DMS153 (cell line): ENCODE measurements around the gene C22orf23.
A peak's percentile ranks its signal among the peaks of the same experiment; 100 is the strongest.
"Not testable (repeated sequence)": the region's sequence is repeated elsewhere in the genome, so short reads cannot be mapped to it uniquely, and the experiment has no call there.

Experiments used
- DNase-seq: peaks from one replicate; lab custom pipeline; 2025; lab: John Stamatoyannopoulos, UW

Gene C22orf23

DNA sequence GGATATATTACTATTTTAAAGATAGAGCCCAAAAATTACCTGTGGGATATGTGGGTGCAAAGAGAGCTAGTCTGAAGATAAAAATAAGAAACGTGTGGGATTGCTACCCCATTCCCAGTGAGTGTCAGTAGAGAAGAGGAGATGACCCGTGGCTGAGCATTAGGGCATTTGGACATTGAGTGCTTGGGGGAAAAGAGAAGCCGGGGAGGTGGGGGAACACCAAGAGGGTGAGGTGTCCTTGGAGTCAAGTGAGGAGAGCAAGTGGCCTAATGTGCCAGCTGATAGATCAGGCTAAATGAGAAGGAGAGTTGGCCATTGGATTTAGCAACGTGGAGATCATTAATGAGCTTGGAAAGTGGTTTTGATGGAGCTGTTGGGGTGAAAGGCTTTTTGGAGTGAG, 1.3 kb upstream of the C22orf23 start:
- no peak for DNase-seq

DNA sequence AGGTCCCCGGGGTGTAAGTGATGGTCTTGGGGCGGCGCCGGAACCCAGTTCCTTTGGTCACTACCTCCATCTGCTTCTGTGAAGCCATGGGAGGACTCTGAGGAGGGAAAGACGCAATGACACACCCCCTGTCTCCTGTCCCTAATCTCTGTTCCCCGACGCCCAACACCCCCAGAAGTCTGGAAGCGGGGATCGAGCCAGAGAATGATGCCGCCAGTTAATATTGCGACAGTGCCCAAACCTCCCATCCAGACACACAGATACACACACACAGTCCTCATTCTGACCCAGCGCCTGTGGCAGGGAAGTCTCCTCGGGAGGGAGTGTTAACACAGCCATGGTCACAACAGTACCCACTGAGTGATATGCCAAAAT, 352 bp downstream of the C22orf23 start:
- no peak for DNase-seq

DNA sequence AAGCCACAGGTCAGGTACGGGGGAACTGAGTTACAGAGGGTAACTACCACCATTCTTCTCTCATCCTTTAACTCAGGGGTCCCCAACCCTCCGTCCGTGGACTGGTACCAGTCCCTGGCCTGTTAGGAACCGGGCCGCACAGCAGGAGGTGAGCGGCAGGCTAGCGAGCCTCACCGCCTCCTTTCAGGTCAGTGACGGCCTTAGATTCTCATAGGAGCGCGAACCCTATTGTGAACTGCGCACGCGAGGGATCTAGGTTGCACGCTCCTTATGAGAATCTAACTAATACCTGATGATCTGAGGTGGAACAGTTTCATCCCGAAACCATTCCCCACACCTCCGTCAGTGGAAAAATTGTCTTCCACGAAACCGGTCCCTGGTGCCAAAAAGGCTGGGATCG, 772 bp downstream of the C22orf23 start:
- not testable (repeated sequence) for DNase-seq

DNA sequence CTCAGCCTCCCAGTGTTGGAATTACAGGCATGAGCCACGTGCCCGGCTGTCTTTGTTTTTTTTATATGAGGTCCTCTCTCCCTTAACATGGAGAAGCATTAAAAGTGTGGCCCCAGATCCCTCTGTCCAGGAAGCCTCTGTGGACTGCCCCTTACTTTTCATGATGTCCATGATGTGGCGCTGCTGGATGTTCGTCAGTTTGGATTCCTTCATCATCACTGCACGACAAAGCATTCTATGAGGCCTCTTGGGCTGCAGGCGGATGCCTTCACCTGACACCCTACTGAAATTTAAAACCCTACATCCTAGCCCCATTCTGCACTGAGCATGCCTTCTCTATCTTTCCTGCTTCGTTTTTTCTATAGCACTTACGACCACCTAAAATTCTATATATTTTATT, 2.1 kb downstream of the C22orf23 start:
- peak; percentile 1 for DNase-seq

DNA sequence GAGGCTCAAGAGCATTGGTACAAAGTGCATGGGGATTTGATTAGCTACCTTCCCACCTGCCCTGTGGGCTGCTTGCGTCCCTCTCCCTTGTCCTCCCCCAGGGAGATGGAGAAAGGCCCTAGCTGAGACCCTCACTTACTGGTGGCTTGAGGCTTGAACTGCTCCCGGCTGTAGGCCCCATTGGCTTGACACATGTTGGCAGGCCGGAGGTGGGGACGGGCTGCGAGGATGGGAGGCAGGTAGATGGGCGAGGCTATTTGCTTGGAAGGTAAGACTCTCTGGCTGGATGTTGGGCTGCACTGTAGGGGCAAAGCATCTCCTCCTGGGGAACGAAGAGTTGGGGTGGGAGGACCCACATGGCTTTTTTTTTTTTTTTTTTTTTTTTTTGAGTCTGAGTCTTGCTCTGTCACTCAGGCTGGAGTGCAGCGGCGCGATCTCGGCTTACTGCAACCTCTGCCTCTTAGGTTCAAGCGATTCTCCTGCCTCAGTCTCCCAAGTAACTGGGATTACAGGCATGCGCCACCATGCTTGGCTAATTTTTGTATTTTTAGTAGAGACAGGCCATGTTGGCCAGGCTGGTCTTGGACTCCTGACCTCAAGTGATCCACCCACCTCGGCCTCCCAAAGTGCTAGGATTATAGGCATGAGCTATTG, 6.1 kb downstream of the C22orf23 start:
- DNase-seq = not testable (repeated sequence)

DNA sequence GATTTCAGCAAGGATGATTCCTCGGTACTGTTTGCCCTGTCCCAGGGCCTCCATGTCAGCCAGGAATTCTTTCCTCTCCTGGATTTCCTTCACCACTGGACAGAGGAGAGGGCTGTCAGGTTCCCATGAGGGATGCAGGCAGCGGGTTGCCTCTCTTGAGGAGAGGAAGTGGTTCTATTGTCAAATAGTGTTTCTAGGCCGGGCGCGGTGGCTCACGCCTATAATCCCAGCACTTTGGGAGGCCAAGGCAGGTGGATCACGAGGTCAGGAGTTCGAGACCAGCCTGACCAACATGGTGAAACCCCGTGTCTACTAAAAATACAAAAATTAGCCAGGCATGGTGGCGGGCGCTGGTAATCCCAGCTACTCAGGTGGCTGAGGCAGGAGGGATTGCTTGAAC, 9.0 kb downstream of the C22orf23 start:
- not testable (repeated sequence) for DNase-seq

DNA sequence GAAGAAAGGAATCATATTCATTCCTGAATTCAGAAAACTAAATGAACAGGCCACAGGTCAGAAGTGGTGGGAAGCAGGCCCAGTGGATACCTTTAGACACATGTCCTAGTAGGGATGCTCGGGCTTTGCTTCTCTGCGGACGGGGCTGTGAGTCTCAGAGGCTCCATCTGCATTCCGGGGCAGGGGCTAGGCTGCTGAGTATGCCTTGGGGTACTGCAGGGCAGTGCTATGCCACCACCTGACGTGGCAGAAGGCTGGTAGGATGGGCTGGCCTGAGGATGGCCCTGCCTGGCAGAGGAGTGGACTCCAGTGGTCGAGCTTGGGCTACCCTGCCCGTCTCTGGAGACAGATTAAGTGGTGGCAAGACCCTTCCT, 9.6 kb downstream of the C22orf23 start:
- DNase-seq = no peak

DNA sequence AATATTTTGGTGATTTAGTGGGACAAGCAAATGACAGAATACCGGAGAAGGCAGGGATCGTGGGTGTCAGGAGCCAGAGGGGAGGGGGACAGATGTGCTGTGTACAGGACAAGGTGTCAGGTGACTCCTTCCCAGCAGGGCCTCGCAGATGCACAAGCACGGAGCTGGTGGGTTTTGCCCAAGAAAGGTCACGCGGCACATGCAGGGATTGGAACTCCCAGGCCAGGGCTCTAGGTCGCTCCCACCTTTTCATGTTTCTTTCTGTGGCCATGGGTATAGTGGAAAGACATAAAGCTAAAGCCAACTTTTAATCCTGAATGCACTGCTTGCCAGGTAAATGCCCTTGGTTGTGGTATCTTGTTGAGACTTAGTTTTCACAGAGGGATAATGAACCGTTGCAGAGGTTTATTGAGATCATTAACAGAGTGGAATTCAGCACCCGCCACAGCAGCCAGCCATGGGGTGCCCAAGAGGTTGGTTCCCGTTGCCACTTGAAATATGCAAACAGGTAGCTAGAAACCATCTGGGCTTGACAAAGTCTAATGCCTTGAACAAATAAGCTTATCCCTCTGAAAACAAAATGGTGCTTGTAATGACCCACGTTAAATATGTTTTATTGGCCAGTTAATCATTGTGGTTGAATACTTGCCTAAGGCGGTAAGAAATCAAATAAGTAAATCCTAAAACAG, 10.1 kb downstream of the C22orf23 start:
- peak; percentile 4 for DNase-seq

DNA sequence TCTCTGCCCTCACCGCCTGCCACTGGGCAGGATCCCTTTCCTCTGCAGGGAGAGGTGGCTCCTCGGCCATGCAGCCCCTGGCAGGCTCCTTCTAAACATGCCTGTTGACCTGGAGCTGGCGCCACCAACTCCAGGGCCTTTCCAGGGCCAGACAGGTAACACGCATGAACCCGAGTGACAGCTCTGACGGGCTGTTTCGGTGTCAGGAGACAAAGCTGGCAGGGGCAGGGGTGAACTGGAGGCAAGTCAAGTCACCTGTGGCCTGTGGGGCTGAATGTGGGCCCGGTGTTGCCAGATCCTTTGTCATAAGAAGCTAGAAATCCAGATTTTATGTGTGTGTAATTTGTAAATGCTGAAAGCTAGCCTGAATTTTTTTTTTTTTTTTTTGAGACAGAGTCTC, 11.3 kb downstream of the C22orf23 start:
- DNase-seq = no peak

DNA sequence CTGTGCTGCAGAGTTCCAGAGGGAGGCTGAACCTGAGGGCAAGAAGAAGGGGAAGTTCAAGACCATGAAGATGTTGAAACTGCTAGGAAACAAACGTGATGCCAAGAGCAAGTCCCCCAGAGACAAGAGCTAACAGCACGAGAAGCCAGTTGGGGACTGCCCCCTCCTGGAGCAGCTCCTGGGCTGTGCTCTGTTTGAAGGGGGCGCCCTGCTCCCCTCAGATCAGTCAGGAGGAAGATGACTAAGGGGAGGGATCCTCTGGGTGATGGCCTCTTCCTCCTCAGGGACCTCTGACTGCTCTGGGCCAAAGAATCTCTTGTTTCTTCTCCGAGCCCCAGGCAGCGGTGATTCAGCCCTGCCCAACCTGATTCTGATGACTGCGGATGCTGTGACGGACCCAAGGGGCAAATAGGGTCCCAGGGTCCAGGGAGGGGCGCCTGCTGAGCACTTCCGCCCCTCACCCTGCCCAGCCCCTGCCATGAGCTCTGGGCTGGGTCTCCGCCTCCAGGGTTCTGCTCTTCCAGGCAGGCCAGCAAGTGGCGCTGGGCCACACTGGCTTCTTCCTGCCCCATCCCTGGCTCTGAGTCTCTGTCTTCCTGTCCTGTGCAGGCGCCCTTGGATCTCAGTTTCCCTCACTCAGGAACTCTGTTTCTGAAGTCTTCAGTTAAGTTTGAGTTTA, 12.6 kb downstream of the C22orf23 start:
- DNase-seq = no peak

DNA sequence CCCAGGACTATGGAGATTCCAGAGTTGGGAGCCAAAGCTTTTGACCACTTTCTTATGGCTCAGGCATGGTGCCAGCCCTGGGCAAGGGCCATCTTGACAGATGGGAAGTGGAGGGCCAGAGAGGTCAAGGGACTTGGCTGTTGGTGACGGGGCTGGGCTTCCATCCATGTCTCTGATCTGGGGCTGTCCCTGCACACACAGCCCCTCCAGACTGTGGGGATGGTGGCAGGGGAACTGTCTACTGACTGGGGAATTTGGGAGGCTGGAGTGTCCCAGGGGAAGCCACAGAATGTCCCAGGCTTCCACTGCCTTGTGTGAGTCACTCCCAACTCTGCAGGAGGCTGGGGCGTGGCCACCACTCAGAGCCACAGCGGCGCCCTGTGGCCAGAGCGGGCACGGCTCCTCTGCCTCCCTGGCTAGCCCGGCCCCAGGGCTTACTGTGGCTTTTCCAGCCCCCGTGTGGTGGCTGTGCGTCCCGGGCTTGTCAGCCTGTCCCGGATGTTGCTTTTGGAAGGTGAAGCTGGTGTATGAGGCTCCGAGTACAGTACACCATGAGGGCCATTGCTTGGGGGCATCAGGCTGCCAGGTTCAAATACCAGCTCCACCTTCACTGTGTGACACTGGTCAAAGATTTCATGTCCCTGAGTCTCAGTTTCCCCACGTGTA, 19.6 kb downstream of the C22orf23 start:
- peak; percentile 49 for DNase-seq

DNA sequence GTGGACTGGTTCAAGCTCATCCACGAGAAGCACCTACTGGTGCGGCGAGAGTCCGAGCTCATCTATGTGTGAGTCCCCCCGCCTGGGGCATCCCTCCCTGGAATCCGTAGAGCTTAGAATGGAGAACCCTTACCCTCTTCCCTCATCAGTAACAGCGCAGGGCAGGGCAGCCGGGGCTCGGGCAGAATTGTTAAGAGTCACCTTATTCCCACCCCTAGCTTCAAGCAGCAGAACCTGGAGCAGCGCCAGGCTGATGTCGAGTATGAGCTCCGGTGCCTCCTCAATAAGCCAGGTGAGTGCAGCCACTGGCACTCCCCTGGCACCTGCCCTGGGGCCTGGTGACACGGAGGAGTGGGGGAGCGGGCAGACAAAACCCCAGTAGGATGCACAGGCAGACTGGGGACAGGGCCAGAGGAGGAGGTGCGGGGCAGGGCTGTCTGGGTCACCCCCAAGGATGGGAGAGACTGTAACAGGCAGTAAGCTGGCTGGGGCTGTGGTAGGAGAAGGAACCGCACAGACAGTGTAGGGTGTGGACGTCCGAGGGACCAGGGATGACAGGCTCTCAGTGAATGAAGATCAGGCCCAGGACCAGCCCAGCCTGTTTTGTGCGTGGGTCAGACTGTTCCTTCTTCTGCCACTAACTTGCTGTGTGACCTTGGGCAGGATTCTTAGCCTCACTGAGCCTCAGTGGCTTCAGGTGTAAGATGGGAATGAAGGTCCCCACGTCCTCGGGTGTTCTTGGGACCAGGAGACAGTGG, 20.4 kb downstream of the C22orf23 start:
- no peak for DNase-seq

DNA sequence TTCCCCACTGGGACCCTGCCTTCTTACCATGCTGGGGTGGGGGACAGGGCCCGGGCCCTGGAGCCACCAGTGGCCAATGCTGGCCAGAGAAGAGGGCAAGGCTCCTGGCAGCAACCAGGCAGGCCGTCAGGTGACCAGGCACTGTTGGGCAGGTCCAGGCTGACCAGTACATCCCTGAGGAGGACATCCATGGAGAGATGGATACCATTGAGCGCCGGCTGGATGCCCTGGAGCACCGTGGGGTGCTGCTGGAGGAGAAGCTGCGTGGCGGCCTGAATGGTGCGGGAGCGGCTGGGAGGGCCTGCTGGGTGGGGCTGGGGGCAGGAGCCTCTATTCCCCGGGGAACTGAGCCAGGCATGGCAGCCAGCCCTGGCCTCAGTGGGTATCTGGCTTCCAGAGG, 21.0 kb downstream of the C22orf23 start:
- DNase-seq = no peak

DNA sequence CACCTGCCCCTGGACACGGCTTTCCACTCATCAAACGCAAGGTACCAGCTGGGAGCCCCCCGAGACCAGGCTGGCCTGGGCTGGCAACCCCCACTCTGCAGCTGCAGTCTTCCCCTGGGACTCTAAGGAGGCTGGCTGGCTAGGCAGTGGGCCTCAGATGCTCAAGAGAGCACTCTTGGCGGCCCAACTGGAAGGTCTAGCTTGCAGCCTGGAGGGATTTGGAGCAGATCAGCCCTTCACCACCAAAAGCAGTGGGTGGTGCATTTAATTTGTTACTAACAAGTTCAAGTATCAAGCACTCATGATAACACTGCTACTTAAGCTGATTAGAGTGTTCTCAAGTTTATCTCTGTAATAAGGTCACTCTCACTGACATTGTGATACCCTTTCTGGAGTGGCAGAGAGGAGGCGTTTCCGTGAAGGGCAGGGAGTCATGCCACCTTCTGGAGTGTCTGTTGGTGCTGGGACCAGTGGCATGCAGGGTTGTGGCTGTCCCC, 21.5 kb downstream of the C22orf23 start:
- no peak for DNase-seq

DNA sequence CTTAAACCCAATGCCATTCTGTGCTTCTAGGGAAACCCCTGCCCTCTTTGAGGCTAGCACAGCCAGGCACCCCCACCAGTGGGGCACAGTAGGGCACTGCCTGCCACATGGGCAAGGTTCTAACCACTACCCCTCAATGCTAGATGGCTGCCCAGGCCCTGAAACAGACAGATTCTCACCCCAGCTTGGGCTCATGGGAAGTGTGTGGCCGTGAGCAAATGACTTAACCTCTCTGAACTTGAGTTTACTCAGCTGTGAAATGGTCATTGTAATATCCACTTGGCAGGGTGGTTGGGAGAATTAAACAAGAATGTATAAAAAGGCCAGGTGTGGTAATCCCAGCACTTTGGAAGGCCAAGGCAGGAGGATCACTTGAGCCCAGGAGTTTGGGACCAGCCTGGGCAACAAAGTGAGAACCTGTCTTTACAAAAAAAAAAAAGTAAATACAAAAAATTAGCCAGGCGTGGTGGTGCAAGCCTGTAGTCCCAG, 22.4 kb downstream of the C22orf23 start:
- no peak for DNase-seq

DNA sequence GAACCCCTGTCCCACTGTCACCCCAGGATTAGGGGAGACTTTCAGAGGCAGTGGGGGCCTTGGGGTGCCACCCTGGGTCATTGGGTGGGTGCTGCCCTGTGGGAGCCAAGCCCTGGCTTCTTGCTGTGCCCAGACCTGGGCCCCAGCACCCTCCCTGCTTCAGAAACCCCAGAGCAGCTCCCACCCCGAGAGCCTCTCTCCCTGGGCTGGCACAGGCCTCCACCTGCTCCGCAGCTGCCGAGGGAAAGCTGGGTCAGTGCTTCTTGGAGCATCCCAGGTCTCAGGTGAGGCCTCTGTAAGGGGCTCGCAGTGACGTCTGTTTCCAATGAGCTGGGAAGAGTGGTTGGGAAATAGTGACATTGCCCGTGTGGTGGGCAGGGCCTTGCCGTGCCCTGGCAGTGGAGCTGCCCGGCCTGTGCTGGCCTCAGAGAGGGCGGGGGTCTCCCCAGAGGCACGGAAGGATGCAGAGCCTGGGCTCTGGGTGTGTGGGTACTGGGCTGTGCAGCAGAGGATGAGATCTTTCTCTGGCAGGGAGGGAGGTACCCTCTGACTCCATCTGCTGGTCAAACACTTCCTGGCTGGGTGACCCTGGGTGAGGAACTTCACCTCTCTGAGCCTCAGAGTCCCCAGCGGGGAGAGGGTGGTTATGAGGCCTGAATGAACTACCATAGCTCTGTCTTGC, 23.0 kb downstream of the C22orf23 start:
- DNase-seq = no peak

DNA sequence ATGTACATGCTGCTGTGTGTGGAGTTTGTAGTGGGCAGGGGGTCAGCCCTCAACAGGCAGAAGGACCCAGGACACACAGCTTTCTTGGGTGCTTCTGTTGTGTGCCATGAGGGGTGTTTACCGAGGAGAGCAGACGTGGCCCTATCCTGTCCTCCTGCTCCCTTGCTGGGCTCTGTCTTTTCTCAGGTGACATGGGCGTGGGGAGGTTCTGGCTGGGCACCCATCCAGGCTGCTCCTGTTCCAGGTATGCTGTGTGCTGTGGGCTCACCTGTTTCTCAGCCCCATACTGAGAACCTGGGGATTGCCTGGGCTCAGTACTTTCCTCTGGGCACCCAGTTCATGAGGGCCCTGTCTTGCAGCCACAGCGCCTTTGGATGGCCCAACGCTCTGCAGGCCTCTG, 24.0 kb downstream of the C22orf23 start:
- DNase-seq = no peak

DNA sequence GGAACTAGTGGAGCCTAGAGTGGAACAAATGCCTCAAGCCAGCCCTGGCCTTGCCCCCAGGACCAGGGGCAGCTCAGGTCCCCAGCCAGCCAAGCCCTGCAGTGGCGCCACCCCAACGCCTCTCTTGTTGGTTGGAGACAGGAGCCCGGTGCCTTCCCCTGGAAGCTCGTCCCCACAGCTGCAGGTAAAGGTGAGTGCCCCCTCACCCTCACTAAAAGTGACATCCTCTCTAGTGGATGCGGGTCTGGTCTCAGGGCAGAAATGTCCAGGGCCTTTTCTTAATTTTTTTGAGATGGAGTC, 25.8 kb downstream of the C22orf23 start:
- DNase-seq = no peak

DNA sequence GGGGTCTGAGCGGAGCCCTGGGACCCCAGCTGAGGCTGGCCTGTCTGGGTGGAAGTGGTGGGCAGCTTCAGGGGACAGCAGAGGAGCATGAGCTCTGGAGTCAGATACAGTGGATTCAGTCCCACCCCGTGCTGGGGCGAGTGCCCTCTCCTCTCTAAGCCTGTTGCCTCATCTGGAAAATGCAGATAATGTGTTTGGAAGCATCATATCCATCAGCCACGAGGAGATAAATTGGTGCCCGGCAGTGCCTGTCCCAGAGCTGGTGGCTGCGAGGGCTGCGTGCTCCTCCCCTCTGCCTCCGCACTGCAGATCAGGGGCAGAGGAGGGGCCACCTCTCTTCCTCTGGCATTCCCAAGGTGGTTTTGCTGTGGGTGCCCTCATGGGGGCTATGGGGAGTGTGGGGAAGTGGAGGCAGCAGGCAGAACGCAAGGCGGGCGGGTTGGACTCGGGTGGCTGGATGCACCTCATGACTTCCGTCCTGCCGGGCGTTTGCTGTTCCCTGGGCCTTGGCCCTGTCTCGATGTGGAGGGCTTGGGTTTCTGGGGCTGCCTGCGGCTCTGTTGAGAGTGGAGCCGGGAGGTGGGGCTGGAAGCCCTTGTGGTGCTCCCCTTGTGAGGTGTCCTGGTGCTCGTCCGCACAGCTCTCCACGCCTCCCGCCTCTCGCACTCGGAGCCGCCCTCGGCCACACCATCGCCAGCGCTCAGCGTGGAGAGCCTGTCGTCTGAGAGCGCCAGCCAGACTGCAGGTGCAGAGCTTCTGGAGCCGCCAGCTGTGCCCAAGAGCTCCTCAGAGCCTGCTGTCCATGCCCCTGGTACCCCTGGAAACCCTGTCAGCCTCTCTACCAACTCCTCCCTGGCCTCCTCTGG, 26.4 kb downstream of the C22orf23 start:
- DNase-seq = no peak

DNA sequence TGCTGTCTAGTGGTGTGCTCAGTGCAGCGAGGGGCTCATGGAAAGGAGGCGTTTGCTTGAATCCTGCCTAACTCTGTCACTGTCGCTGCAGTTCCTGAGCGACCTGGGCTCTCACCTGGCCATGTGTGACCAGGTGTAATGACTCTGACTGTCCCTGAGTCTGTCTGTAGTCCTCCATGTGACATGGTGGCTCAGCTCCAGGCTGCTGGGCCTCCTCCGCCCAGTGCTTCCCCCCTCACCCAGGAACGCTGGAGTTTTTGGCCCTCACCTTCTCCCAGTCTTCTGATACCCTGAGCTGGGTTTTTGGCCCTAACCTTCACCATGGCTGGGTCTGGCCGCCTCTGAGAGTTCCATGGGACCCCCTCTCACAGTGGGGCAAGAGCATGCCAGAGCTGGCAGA, 27.0 kb downstream of the C22orf23 start:
- DNase-seq = no peak

DNA sequence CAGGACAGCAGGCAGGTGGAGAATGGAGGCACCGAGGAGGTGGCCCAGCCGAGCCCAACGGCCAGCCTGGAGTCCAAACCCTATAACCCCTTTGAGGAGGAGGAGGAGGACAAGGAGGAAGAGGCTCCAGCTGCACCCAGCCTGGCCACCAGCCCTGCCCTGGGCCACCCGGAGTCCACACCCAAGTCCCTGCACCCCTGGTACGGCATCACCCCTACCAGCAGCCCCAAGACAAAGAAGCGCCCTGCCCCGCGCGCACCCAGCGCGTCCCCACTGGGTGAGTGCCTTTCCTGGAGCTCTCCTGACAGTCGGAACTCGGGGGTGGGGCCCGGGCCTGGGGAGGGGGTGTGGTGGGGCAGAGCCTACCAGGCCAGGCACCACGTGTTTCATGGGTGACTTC, 27.6 kb downstream of the C22orf23 start:
- DNase-seq = no peak
